Measurements from ENCODE around the gene OTX1. TPM values are rescaled to one million over a fixed set of nuclear protein-coding genes. Genes with fewer than 3 reads are reported as not detected.
"Not testable (repeated sequence)": the region's sequence is repeated elsewhere in the genome, so short reads cannot be mapped to it uniquely, and the experiment has no call there.

The OTX1 gene
- polyA plus RNA-seq, 3 donors: not detected

GRCh38 chr2:63058921-63059792 lies 8.5 kb downstream of the OTX1 start:
- DNase-seq: no peak

GRCh38 chr2:63059793-63060471 lies 9.3 kb downstream of the OTX1 start:
- no peak for DNase-seq

- no peak for DNase-seq
Measured at GRCh38 chr2:63060472-63060991, 9.9 kb downstream of the OTX1 start.

- DNase-seq: no peak
Measured at GRCh38 chr2:63064197-63064596, 13.6 kb downstream of the OTX1 start.

- no peak for DNase-seq
Measured at GRCh38 chr2:63064661-63065060, 14.0 kb downstream of the OTX1 start.

- DNase-seq: no peak
Measured at GRCh38 chr2:63066265-63066664, 15.6 kb downstream of the OTX1 start.

- DNase-seq: no peak
Measured at GRCh38 chr2:63066838-63067237, 16.2 kb downstream of the OTX1 start.

- DNase-seq: no peak
Measured at GRCh38 chr2:63071664-63072063, 21.0 kb downstream of the OTX1 start.

GRCh38 chr2:63073994-63074393 lies 23.4 kb downstream of the OTX1 start:
- no peak for DNase-seq

GRCh38 chr2:63074399-63074798 lies 23.8 kb downstream of the OTX1 start:
- DNase-seq: not testable (repeated sequence)

- DNase-seq: no peak
Measured at GRCh38 chr2:63078852-63079606, 28.4 kb downstream of the OTX1 start.

GRCh38 chr2:63081404-63081803 lies 30.8 kb downstream of the OTX1 start:
- no peak for DNase-seq

- no peak for DNase-seq
Measured at GRCh38 chr2:63086687-63087086, 36.1 kb downstream of the OTX1 start.

- no peak for DNase-seq
Measured at GRCh38 chr2:63092401-63092800, 41.8 kb downstream of the OTX1 start.

GRCh38 chr2:63092857-63093256 lies 42.2 kb downstream of the OTX1 start:
- DNase-seq: no peak

GRCh38 chr2:63093502-63093901 lies 42.9 kb downstream of the OTX1 start:
- DNase-seq: no peak

GRCh38 chr2:63096491-63096890 lies 45.9 kb downstream of the OTX1 start:
- DNase-seq: no peak

- DNase-seq: no peak
Measured at GRCh38 chr2:63099032-63099431, 48.4 kb downstream of the OTX1 start.

GRCh38 chr2:63101954-63102353 lies 51.3 kb downstream of the OTX1 start:
- no peak for DNase-seq

GRCh38 chr2:63104482-63104881 lies 53.9 kb downstream of the OTX1 start:
- no peak for DNase-seq
